ENCODE data around the gene BUD13.
A peak's percentile ranks its signal among the peaks of the same experiment; 100 is the strongest.

Gene BUD13

GRCh38 chr11:116774661-116775060 lies 1.9 kb upstream of the BUD13 start:
- Histone ChIP-seq H3K9ac (ENCODE audit: low read length) (no peak overlapping the region), H3K4me3 (ENCODE audit: low read length) (no peak overlapping the region)

GRCh38 chr11:116773203-116774097 lies 663 bp upstream of the BUD13 start:
- DNase-seq: no peak
- Histone ChIP-seq H3K4me2 (ENCODE audit: low read depth, low read length) (peak overlapping the region; percentile 96), H3K9ac (ENCODE audit: low read length) (peak overlapping the region; percentile 51; the same call in 1 of the 2 replicates), H3K27ac (ENCODE audit: low read length) (peak overlapping the region; percentile 42; the same call in 1 of the 2 replicates), H2AFZ (ENCODE audit: low read length) (peak overlapping the region; percentile 67), H3K4me3 (ENCODE audit: low read length) (peak overlapping the region; percentile 64), H3F3A (ENCODE audit: insufficient read depth, low read length) (peaks cover 34% of the 10 kb centered on the region), H3K9me2 (replicated peaks; ENCODE audit: insufficient read depth, low read length) (no peaks in the 10 kb centered on the region), H3K4me1 (ENCODE audit: low read length) (peaks cover 39% of the 10 kb centered on the region), H3K27me3 (replicated peaks; ENCODE audit: insufficient read depth, low read length) (no peaks in the 10 kb centered on the region), H3K36me3 (replicated peaks; ENCODE audit: insufficient read depth, low read length) (peaks cover 12% of the 10 kb centered on the region), H3K9me3 (replicated peaks; ENCODE audit: insufficient read depth, low read length) (no peaks in the 10 kb centered on the region), H3K79me2 (ENCODE audit: low read length) (peaks cover 34% of the 10 kb centered on the region), H4K20me1 (ENCODE audit: insufficient read depth, low read length) (no peaks in the 10 kb centered on the region)
- no peak for TF ChIP-seq EZH2phosphoT487 (IDR thresholded peaks at IDR 0.05; ENCODE audit: low read length)
- no peak for TF ChIP-seq EZH2 (optimal IDR thresholded peaks at IDR 0.05; ENCODE audit: low read depth, low read length)
- TF ChIP-seq CTCF (IDR thresholded peaks at IDR 0.05; ENCODE audit: low read length): no peak

More at GRCh38 chr11:116774661-116775060, 1.9 kb upstream of the BUD13 start:
- peaks cover 27% of the 10 kb centered on the region for H3K79me2 ChIP-seq (ENCODE audit: low read length)
- TF ChIP-seq CTCF (IDR thresholded peaks at IDR 0.05; ENCODE audit: low read length): no peak
- no peak for TF ChIP-seq EZH2 (optimal IDR thresholded peaks at IDR 0.05; ENCODE audit: low read depth, low read length)
- no peak for TF ChIP-seq EZH2phosphoT487 (IDR thresholded peaks at IDR 0.05; ENCODE audit: low read length)
- no peak overlapping the region for H3K27ac ChIP-seq (ENCODE audit: low read length)
- no peak overlapping the region for H3K4me2 ChIP-seq (ENCODE audit: low read depth, low read length)
- no peak for DNase-seq
- H3K9me3 ChIP-seq (replicated peaks; ENCODE audit: insufficient read depth, low read length): no peaks in the 10 kb centered on the region
- H4K20me1 ChIP-seq (ENCODE audit: insufficient read depth, low read length): no peaks in the 10 kb centered on the region
- H3K36me3 ChIP-seq (replicated peaks; ENCODE audit: insufficient read depth, low read length): peaks cover 16% of the 10 kb centered on the region; the same call in 1 of the 2 replicates
- no peaks in the 10 kb centered on the region for H3K9me2 ChIP-seq (replicated peaks; ENCODE audit: insufficient read depth, low read length)
- peaks cover 39% of the 10 kb centered on the region for H3K4me1 ChIP-seq (ENCODE audit: low read length)
- no peaks in the 10 kb centered on the region for H3K27me3 ChIP-seq (replicated peaks; ENCODE audit: insufficient read depth, low read length)
- peaks cover 34% of the 10 kb centered on the region for H3F3A ChIP-seq (ENCODE audit: insufficient read depth, low read length)
- no peak overlapping the region for H2AFZ ChIP-seq (ENCODE audit: low read length)

GRCh38 chr11:116771935-116772334 lies 852 bp downstream of the BUD13 start:
- no peak for TF ChIP-seq EZH2phosphoT487 (IDR thresholded peaks at IDR 0.05; ENCODE audit: low read length)
- no peak for TF ChIP-seq CTCF (IDR thresholded peaks at IDR 0.05; ENCODE audit: low read length)
- TF ChIP-seq EZH2 (optimal IDR thresholded peaks at IDR 0.05; ENCODE audit: low read depth, low read length): no peak
- Histone ChIP-seq H2AFZ (ENCODE audit: low read length) (no peak overlapping the region), H3K9ac (ENCODE audit: low read length) (peak overlapping the region; percentile 97), H3K4me2 (ENCODE audit: low read depth, low read length) (peak overlapping the region; percentile 75), H3K9me2 (replicated peaks; ENCODE audit: insufficient read depth, low read length) (no peaks in the 10 kb centered on the region), H3K36me3 (replicated peaks; ENCODE audit: insufficient read depth, low read length) (peaks cover 3% of the 10 kb centered on the region), H3K27ac (ENCODE audit: low read length) (peak overlapping the region; percentile 79), H3K27me3 (replicated peaks; ENCODE audit: insufficient read depth, low read length) (no peaks in the 10 kb centered on the region), H3K79me2 (ENCODE audit: low read length) (peaks cover 36% of the 10 kb centered on the region), H3K4me3 (ENCODE audit: low read length) (peak overlapping the region; percentile 87), H3K4me1 (ENCODE audit: low read length) (peaks cover 32% of the 10 kb centered on the region), H4K20me1 (ENCODE audit: insufficient read depth, low read length) (no peaks in the 10 kb centered on the region), H3K9me3 (replicated peaks; ENCODE audit: insufficient read depth, low read length) (no peaks in the 10 kb centered on the region), H3F3A (ENCODE audit: insufficient read depth, low read length) (peaks cover 22% of the 10 kb centered on the region)
- no peak for DNase-seq
